RWPE1 (cell line): ENCODE data around the gene BRINP1.

Experiments used
- CTCF ChIA-PET: fragments of 350-600 bp; sonication (Branson Sonifier 250); formaldehyde crosslinking; extraction: SDS; loops from one replicate; lab custom pipeline; 2021; lab: Yijun Ruan, JAX
- POLR2A ChIA-PET: fragments of 400-600 bp; formaldehyde crosslinking; extraction: SDS; loops from one replicate; lab custom pipeline; 2020; ENCODE audit warnings: antibody characterized with exemption; ENCODE audit not compliant: low non-redundant PET; lab: Yijun Ruan, JAX
- DNase-seq: peaks from one replicate; pipeline ENCODE4 v3.0.0; 2012; ENCODE audit warnings: low spot score
- H3K27ac ChIP-seq: fragments of 450-650 bp; 2 replicates; pipeline ENCODE4 v1.5.1; 2017
- CTCF ChIP-seq: fragments of 450-650 bp; conservative IDR thresholded peaks from 2 replicates; pipeline ENCODE4 v1.5.1; 2017; ENCODE audit warnings: low read depth, mild to moderate bottlenecking

The BRINP1 gene

DNA sequence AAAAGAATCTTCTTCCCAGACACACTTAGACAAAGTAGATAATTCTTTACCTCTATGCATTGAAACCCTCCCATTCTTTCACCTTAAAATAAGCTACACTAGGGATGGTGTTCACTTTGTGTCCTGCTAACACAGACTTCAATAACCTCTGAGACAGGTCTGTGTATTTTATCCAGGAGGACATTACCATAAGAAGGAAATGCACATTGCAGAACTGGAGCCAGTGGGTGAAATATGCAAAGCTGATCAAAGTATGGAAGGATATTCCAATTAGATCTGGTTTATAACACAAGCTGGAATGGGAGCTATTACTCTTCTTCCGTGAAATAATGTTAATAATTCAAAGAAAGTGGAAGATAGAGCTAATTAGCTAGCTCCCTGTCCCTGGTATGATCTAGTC, 204.1 kb downstream of the BRINP1 start:
- ChIA-PET CTCF (no interaction called here), POLR2A (no interaction called here)
- H3K27ac ChIP-seq: no peak overlapping the region
- no peak for TF ChIP-seq CTCF
- no peak for DNase-seq

GRCh38 chr9:119164716-119165115, 204.5 kb downstream of the BRINP1 start:
- DNase-seq: no peak
- no peak for TF ChIP-seq CTCF
- CTCF ChIA-PET: no interaction called here
- no peak overlapping the region for H3K27ac ChIP-seq
- POLR2A ChIA-PET: no interaction called here

- CTCF ChIA-PET: no interaction called here
- no peak for TF ChIP-seq CTCF
- DNase-seq: no peak
- POLR2A ChIA-PET: no interaction called here
- H3K27ac ChIP-seq: no peak overlapping the region
These were observed 208.7 kb downstream of the BRINP1 start for GRCh38 chr9:119160551-119160950.

DNA sequence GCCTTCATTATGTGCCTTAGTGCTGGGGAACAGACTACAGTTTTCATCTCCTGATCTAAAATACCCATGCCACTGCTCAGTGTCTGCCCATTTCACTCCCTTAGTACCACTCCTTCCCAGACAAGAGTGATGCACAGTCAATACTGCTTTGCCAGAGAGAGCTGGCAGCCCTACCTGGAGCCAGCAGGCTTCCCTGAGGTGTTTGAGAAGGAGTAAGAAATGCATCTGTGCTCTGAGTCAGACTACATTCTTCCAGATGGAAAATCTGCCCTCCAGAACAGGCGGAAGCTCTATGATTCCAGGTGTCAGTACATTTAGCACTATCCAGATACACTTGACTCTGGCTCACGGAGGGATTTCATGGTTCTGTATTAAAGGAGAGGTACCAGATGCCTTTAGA, 209.8 kb downstream of the BRINP1 start:
- H3K27ac ChIP-seq: no peak overlapping the region
- CTCF ChIA-PET: no interaction called here
- TF ChIP-seq CTCF: no peak
- no peak for DNase-seq
- POLR2A ChIA-PET: no interaction called here

- H3K27ac ChIP-seq: no peak overlapping the region
- CTCF ChIA-PET: no interaction called here
- POLR2A ChIA-PET: interaction anchor here (0.7 kb wide), 1 partner anchor 151 kb away, joined by 7 read pairs; no protein-coding TSS in a partner anchor
- no peak for TF ChIP-seq CTCF
- no peak for DNase-seq
These were observed 212.0 kb downstream of the BRINP1 start for GRCh38 chr9:119157196-119157595.

DNA sequence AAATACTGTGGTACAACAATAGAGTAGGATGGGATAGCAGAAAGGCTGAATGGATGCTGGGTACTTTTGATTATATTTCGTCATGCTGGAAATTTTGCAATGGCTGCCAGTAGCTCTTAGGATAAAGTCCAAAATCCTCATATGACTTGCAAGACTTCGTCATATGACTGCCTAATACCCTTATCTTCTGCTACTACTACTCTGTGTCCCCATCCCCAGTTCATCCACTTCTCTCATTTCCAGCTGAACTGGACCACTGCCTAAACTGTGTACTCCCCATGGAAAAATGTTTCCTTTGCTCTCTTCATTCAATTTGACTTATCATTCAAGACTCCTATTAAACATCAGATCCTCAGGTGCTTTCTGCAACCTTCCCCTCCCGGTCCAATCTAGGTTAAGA, 212.9 kb downstream of the BRINP1 start:
- TF ChIP-seq CTCF: no peak

GRCh38 chr9:119154527-119154926, 214.7 kb downstream of the BRINP1 start:
- H3K27ac ChIP-seq: no peak overlapping the region
- ChIA-PET CTCF (no interaction called here), POLR2A (no interaction called here)
- TF ChIP-seq CTCF: no peak
- no peak for DNase-seq

More for the DNA sequence above, 212.9 kb downstream of the BRINP1 start:
- H3K27ac ChIP-seq: no peak overlapping the region
- POLR2A ChIA-PET: no interaction called here
- CTCF ChIA-PET: interaction anchor here (0.6 kb wide), 1 partner anchor 130 kb away, joined by 6 read pairs; no protein-coding TSS in a partner anchor
- no peak for DNase-seq
